Mesendoderm (in vitro differentiated cells): Measurements from ENCODE around the gene HIP1.

ENCODE experiments used
- DNase-seq: peaks from one replicate; pipeline ENCODE4 v3.0.0; 2013
- H2AK5ac ChIP-seq: 2 replicates; pipeline ENCODE4 v1.6.1; 2013; ENCODE audit warnings: low read length, inconsistent platforms
- H2BK120ac ChIP-seq: 2 replicates; pipeline ENCODE4 v1.6.1; 2013; ENCODE audit warnings: low read depth, mild to moderate bottlenecking, low read length, moderate library complexity, mixed read lengths
- H2BK15ac ChIP-seq: replicated peaks from 2 replicates; pipeline ENCODE4 v1.6.1; 2013; ENCODE audit warnings: low read depth, mild to moderate bottlenecking, moderate library complexity
- H2BK5ac ChIP-seq: 2 replicates; pipeline ENCODE4 v1.6.1; 2013; ENCODE audit warnings: low read length, inconsistent platforms
- H3K18ac ChIP-seq: 2 replicates; pipeline ENCODE4 v1.6.1; 2013; ENCODE audit warnings: mild to moderate bottlenecking, low read length, mixed read lengths
- H3K23ac ChIP-seq: one replicate; pipeline ENCODE4 v1.6.1; 2013; ENCODE audit warnings: low read length
- H3K27ac ChIP-seq: 2 replicates; pipeline ENCODE4 v1.5.1; 2013; ENCODE audit warnings: low read depth, mild to moderate bottlenecking, inconsistent platforms, low read length, moderate library complexity
- H3K27me3 ChIP-seq: 2 replicates; pipeline ENCODE4 v1.6.1; 2013; ENCODE audit warnings: low read length, control low read depth, mild to moderate bottlenecking, inconsistent platforms; ENCODE audit not compliant: insufficient read depth, poor library complexity
- H3K36me3 ChIP-seq: 2 replicates; pipeline ENCODE4 v1.6.1; 2013; ENCODE audit warnings: low read length, inconsistent platforms; ENCODE audit not compliant: control insufficient read depth, insufficient read depth
- H3K4ac ChIP-seq: one replicate; pipeline ENCODE4 v1.6.1; 2013; ENCODE audit warnings: low read depth, mild to moderate bottlenecking, low read length, moderate library complexity
- H3K4me1 ChIP-seq: 2 replicates; pipeline ENCODE4 v1.6.1; 2013; ENCODE audit warnings: low read depth, low read length, inconsistent platforms; ENCODE audit not compliant: control insufficient read depth
- H3K4me2 ChIP-seq: 2 replicates; pipeline ENCODE4 v1.6.1; 2013; ENCODE audit warnings: low read length
- H3K4me3 ChIP-seq: 2 replicates; pipeline ENCODE4 v1.5.1; 2013; ENCODE audit warnings: mild to moderate bottlenecking, low read length
- H3K56ac ChIP-seq: one replicate; pipeline ENCODE4 v1.6.1; 2013; ENCODE audit warnings: low read length
- H3K79me1 ChIP-seq: 2 replicates; pipeline ENCODE4 v1.6.1; 2013; ENCODE audit warnings: low read length, inconsistent platforms
- H3K79me2 ChIP-seq: 2 replicates; pipeline ENCODE4 v1.6.1; 2013; ENCODE audit warnings: mild to moderate bottlenecking, low read length; ENCODE audit not compliant: control insufficient read depth, insufficient read depth
- H3K9ac ChIP-seq: 2 replicates; pipeline ENCODE4 v1.6.1; 2013; ENCODE audit warnings: low read length, inconsistent platforms
- H4K5ac ChIP-seq: one replicate; pipeline ENCODE4 v1.6.1; 2013; ENCODE audit warnings: low read length
- H4K8ac ChIP-seq: one replicate; pipeline ENCODE4 v1.6.1; 2013; ENCODE audit warnings: low read depth, mild to moderate bottlenecking, control low read depth, low read length, moderate library complexity
- WGBS: extraction: QIAGEN DNeasy Blood & Tissue Kit; methylation state at CpG from one replicate; pipeline ENCODE4 v1.1.7; 2013; ENCODE audit warnings: low lambda C conversion rate, missing lambda C conversion rate; ENCODE audit not compliant: insufficient coverage; ENCODE audit errors: extremely low coverage; 5-methylcytosine and 5-hydroxymethylcytosine counted together

The HIP1 gene

DNA sequence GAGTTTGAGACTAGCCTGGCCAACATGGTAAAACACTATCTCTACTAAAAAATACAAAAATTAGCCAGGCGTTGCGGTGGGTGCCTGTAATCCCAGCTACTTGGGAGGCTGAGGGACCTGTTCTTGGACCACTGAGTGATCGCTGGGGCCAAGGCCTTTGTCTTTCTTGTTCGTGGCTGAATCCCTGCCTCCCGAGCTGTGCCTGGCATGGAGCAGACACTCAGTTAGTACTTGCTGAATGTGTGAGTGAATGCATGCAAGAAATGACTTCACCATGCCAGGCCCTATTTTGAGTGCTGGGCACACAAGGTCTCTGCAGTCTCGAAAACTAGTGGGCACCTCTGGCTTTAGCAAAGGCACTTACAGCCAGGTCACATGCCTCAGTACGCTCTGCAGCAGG is 85.1 kb downstream of the HIP1 start:
- Histone ChIP-seq H2AK5ac (no peak overlapping the region), H3K18ac (no peak overlapping the region), H3K79me2 (no peaks in the 10 kb centered on the region), H3K4me2 (no peak overlapping the region), H3K9ac (no peak overlapping the region), H2BK15ac (no peak overlapping the region), H3K56ac (no peak overlapping the region), H4K8ac (no peak overlapping the region), H3K27me3 (no peaks in the 10 kb centered on the region), H3K4me3 (no peak overlapping the region), H2BK120ac (no peak overlapping the region), H4K5ac (no peak overlapping the region), H3K27ac (no peak overlapping the region), H3K23ac (no peak overlapping the region), H3K4me1 (peaks cover 3% of the 10 kb centered on the region), H3K4ac (no peak overlapping the region), H3K36me3 (no peaks in the 10 kb centered on the region), H3K79me1 (no peaks in the 10 kb centered on the region), H2BK5ac (no peak overlapping the region)
- WGBS = no CpG with 5 or more reads among the region's 7 CpGs
- no peak for DNase-seq

DNA sequence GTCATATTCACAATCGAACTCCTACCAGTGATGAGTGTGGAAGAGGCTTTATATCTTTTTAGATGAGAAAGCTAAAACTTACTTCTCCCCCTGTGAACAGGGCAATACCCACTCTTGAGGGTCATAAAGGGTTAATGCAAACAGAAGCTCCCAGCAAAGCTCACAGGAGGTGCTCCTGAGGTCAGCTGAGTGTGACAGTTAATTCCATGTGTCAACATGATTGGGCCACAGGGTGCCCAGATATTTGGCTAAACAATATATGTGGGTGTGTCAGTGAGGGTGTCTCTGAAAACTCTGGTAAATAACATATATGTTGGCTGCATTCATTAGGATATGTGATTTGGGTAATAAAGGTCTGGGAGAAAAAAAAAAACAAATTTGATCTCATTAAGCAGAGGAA is 86.0 kb downstream of the HIP1 start:
- no peak overlapping the region for H4K8ac ChIP-seq
- H3K4me2 ChIP-seq = no peak overlapping the region
- no peak overlapping the region for H3K56ac ChIP-seq
- H3K9ac ChIP-seq = no peak overlapping the region
- H3K27me3 ChIP-seq = no peaks in the 10 kb centered on the region
- no CpG with 5 or more reads among the region's 1 CpG for WGBS
- H2BK15ac ChIP-seq = no peak overlapping the region
- no peaks in the 10 kb centered on the region for H3K36me3 ChIP-seq
- H2AK5ac ChIP-seq = no peak overlapping the region
- H3K18ac ChIP-seq = no peak overlapping the region
- no peak overlapping the region for H3K4ac ChIP-seq
- H3K79me1 ChIP-seq = no peaks in the 10 kb centered on the region
- DNase-seq = no peak
- H3K4me3 ChIP-seq = no peak overlapping the region
- no peak overlapping the region for H3K23ac ChIP-seq
- no peak overlapping the region for H3K27ac ChIP-seq
- H3K4me1 ChIP-seq = peaks cover 3% of the 10 kb centered on the region
- no peak overlapping the region for H2BK5ac ChIP-seq
- H2BK120ac ChIP-seq = no peak overlapping the region
- H4K5ac ChIP-seq = no peak overlapping the region
- no peaks in the 10 kb centered on the region for H3K79me2 ChIP-seq

DNA sequence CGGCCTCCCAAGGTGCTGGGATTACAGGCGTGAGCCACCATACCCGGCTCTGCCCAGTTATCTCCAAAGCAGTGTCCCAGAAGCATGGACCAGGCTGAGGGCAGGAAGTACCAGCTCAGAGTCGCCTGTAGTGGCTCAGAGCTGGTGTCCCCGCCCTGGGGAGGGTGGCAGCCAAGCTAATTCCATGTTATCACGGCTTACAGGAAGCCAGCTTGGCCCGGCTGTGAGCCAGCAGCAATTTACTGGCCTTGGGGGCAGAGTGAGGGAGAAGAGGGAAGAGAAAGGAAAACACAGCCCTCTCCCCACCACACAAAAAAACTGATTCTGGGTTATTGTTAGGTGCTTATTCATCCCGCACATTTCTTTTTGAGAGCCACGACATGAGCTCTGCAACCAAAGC is 88.1 kb downstream of the HIP1 start:
- no peak overlapping the region for H3K9ac ChIP-seq

DNA sequence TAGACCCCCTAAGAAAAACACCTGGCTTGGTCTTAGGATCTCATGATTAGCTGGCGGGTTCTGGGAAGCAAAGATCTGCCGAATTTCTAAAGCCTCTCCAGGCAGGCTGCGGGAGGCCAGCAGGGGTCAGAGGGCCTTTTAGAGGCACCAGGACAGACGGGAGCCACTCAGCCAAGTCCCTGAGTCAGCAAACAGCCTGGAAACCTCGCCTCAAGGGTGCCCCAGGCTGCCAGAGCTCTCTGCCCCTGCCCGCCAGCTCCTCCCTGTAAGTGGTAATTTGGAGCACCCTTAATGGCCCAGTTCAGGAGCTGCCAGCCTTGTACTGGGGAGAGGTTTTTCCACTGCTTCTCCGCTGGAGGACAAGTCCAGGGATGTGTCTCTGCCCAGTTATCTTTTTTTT is 88.7 kb downstream of the HIP1 start:
- no peak overlapping the region for H3K4me2 ChIP-seq
- no peak overlapping the region for H3K27ac ChIP-seq
- H2BK120ac ChIP-seq = no peak overlapping the region
- no peaks in the 10 kb centered on the region for H3K27me3 ChIP-seq
- no peak overlapping the region for H4K8ac ChIP-seq
- no peaks in the 10 kb centered on the region for H3K79me1 ChIP-seq
- H4K5ac ChIP-seq = no peak overlapping the region
- no peak overlapping the region for H3K4ac ChIP-seq
- H3K4me1 ChIP-seq = peaks cover 3% of the 10 kb centered on the region
- no peak overlapping the region for H3K9ac ChIP-seq
- H3K23ac ChIP-seq = no peak overlapping the region
- no peak overlapping the region for H2AK5ac ChIP-seq
- no peaks in the 10 kb centered on the region for H3K36me3 ChIP-seq
- no peak overlapping the region for H3K18ac ChIP-seq
- no peak overlapping the region for H3K4me3 ChIP-seq
- no peak overlapping the region for H2BK15ac ChIP-seq
- WGBS = no CpG with 5 or more reads among the region's 7 CpGs
- H3K56ac ChIP-seq = no peak overlapping the region
- no peak overlapping the region for H2BK5ac ChIP-seq
- DNase-seq = peak; percentile 53
- H3K79me2 ChIP-seq = no peaks in the 10 kb centered on the region

More for the DNA sequence above, 88.1 kb downstream of the HIP1 start:
- Histone ChIP-seq H2AK5ac (no peak overlapping the region), H3K23ac (no peak overlapping the region), H4K5ac (no peak overlapping the region), H3K27ac (peak overlapping the region; percentile 56), H3K4me3 (no peak overlapping the region), H3K18ac (no peak overlapping the region), H3K56ac (peak overlapping the region; percentile 73), H2BK5ac (no peak overlapping the region), H3K4me2 (no peak overlapping the region), H3K79me2 (no peaks in the 10 kb centered on the region), H3K36me3 (no peaks in the 10 kb centered on the region), H2BK120ac (no peak overlapping the region), H3K79me1 (no peaks in the 10 kb centered on the region), H3K4me1 (peaks cover 3% of the 10 kb centered on the region), H4K8ac (no peak overlapping the region), H3K27me3 (no peaks in the 10 kb centered on the region), H2BK15ac (no peak overlapping the region), H3K4ac (no peak overlapping the region)
- peak; percentile 59 for DNase-seq
- no CpG with 5 or more reads among the region's 9 CpGs for WGBS

DNA sequence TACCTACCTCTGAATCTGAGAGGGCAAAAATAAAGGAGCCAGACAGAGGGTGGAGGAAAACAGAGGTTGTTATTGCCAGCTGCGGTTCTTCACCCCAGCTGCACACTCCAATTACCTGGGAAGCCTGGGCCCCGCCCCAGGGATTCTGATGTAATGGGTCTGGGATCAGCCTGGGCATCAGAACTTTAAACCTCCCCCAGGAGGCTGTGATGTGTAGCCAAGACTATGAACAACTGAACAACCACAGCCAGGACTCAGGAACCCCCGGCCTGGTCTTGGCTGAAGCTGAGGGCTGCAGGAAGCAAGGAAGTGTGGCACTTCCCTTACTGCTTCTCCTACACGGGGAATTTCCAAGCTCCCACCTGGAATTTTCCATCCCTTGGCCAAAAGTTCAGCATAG is 89.3 kb downstream of the HIP1 start:
- H3K27me3 ChIP-seq = no peaks in the 10 kb centered on the region
- H2AK5ac ChIP-seq = no peak overlapping the region
- H3K27ac ChIP-seq = no peak overlapping the region

DNA sequence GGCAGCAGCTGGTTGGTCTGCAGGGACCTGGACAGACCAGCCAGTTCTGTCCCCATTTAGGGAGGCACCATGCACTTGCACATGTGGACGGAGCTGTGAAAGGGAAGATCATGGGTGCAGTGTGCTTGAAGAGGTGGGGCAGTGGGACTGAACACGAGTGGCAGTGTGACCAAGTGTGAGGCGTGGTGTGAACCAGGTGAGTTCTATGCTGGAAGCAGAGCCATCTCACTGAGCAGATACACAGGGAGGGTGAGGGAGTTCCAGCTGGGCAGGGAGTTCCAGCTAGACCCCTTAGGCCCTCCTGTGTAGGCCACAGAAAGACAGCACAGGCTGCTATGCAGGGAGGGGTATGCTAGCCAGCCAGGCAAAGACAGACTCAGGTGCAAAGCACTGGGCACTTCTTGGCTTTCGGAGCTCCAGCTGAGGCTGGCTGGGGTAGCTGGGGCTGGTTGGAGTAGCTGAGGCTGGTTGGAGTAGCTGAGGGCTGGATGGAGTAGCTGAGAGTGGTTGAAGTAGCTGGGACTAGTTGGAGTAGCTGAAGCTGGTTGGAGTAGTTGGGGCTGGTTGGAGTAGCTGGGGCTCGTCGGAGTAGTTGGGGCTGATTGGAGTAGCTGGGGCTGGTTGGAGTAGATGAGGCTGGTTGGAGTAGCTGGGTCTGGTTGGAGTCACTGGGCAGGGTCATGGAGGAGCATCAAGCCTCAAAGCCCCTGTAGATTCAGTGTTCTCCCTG is 90.9 kb downstream of the HIP1 start:
- H3K18ac ChIP-seq = no peak overlapping the region
- no peak overlapping the region for H3K27ac ChIP-seq
- H3K27me3 ChIP-seq = no peaks in the 10 kb centered on the region
- no peak overlapping the region for H4K8ac ChIP-seq
- H3K9ac ChIP-seq = no peak overlapping the region
- H2BK120ac ChIP-seq = no peak overlapping the region
- no peak for DNase-seq
- no peak overlapping the region for H3K4ac ChIP-seq
- WGBS = no CpG with 5 or more reads among the region's 6 CpGs
- no peaks in the 10 kb centered on the region for H3K36me3 ChIP-seq
- no peak overlapping the region for H2BK15ac ChIP-seq
- no peak overlapping the region for H2AK5ac ChIP-seq
- H3K23ac ChIP-seq = no peak overlapping the region
- no peak overlapping the region for H2BK5ac ChIP-seq
- no peaks in the 10 kb centered on the region for H3K79me2 ChIP-seq
- H4K5ac ChIP-seq = no peak overlapping the region
- H3K56ac ChIP-seq = no peak overlapping the region
- H3K4me2 ChIP-seq = no peak overlapping the region
- peaks cover 3% of the 10 kb centered on the region for H3K4me1 ChIP-seq
- H3K4me3 ChIP-seq = no peak overlapping the region
- no peaks in the 10 kb centered on the region for H3K79me1 ChIP-seq

More for the DNA sequence above, 89.3 kb downstream of the HIP1 start:
- Histone ChIP-seq H3K4me1 (peaks cover 3% of the 10 kb centered on the region), H3K4me2 (no peak overlapping the region), H2BK120ac (no peak overlapping the region), H2BK5ac (no peak overlapping the region), H3K4me3 (no peak overlapping the region), H3K4ac (no peak overlapping the region), H3K9ac (no peak overlapping the region), H3K18ac (peak overlapping the region; percentile 1), H4K8ac (no peak overlapping the region), H4K5ac (no peak overlapping the region), H3K36me3 (no peaks in the 10 kb centered on the region), H3K79me1 (no peaks in the 10 kb centered on the region), H3K23ac (no peak overlapping the region), H2BK15ac (no peak overlapping the region), H3K56ac (no peak overlapping the region), H3K79me2 (no peaks in the 10 kb centered on the region)
- peak; percentile 31 for DNase-seq
- WGBS = no CpG with 5 or more reads among the region's 4 CpGs
